Small intestine (tissue), 16 donors: ENCODE results near the gene SLC37A3. TPM values are rescaled to one million over a fixed set of nuclear protein-coding genes. Genes with fewer than 3 reads are reported as not detected.

Experiments used
- DNase-seq, 2 donors: peaks; one replicate each; pipeline versions ENCODE4 v3.0.0 to v3.0.0-alpha.2; 2013
- FAIRE-seq: peaks from 2 replicates; lab custom pipeline; 2012; peaks lifted over from hg19 to GRCh38; lab: Jason Lieb, UNC
- H3K27ac ChIP-seq, 3 donors: one replicate each; pipeline ENCODE4 v1.5.1; 2013; ENCODE audit warnings: low read length in 2 of 3, mild to moderate bottlenecking in 2 of 3, control low read depth in 1 of 3, inconsistent platforms in 1 of 3, low read depth in 1 of 3, moderate library complexity in 1 of 3
- H3K27me3 ChIP-seq, 3 donors: one replicate each; pipeline ENCODE4 v1.6.1; 2013; ENCODE audit warnings: low read length in 3 of 3, inconsistent platforms in 1 of 3; ENCODE audit not compliant: control insufficient read depth in 3 of 3, insufficient read depth in 3 of 3
- H3K36me3 ChIP-seq, 3 donors: one replicate each; pipeline ENCODE4 v1.6.1; 2013; ENCODE audit warnings: low read length in 3 of 3, inconsistent platforms in 1 of 3, low read depth in 1 of 3, mild to moderate bottlenecking in 1 of 3, moderate library complexity in 1 of 3; ENCODE audit not compliant: control insufficient read depth in 3 of 3, insufficient read depth in 2 of 3
- H3K4me1 ChIP-seq, 3 donors: one replicate each; pipeline ENCODE4 v1.6.1; 2013; ENCODE audit warnings: low read length in 2 of 3, inconsistent platforms in 1 of 3, low read depth in 1 of 3, mild to moderate bottlenecking in 1 of 3, moderate library complexity in 1 of 3; ENCODE audit not compliant: control insufficient read depth in 3 of 3, insufficient read depth in 2 of 3
- H3K4me3 ChIP-seq, 3 donors: one replicate each; pipeline ENCODE4 v1.5.1; 2013; ENCODE audit warnings: low read length in 3 of 3, control low read depth in 1 of 3, inconsistent platforms in 1 of 3, low read depth in 1 of 3, mild to moderate bottlenecking in 1 of 3, moderate library complexity in 1 of 3
- H3K9me3 ChIP-seq, 2 donors: one replicate each; pipeline ENCODE4 v1.6.1; 2013; ENCODE audit warnings: low read depth in 1 of 2, low read length in 1 of 2; ENCODE audit not compliant: control insufficient read depth in 2 of 2, insufficient read depth in 1 of 2
- WGBS, 3 donors: extraction: QIAGEN DNeasy Blood & Tissue Kit; methylation state at CpG; one replicate each; pipeline ENCODE4 v1.1.7; 2013; 5-methylcytosine and 5-hydroxymethylcytosine counted together
- long read RNA-seq, 10 donors: transcript quantifications; one replicate each; lab custom pipeline, GENCODE V29; 2026
- polyA plus RNA-seq, 4 donors: library from polyadenylated mRNA; stranded (reverse) in 3 of 4; unstranded in 1 of 4; fragments of 200-250 nt in 3 of 4; fragments of 120-200 nt in 1 of 4; gene quantifications; one replicate each; pipeline versions ENCODE4 v1.2.1 to v1.2.3, GENCODE V29; 2013
- donor health status: healthy with polysubstance abuse.
- donor health status: control.
- donor health status: control.
- donor health status: Bipolar disorder and iron deficiency.
- donor health status: healthy.

The SLC37A3 gene, protein sequence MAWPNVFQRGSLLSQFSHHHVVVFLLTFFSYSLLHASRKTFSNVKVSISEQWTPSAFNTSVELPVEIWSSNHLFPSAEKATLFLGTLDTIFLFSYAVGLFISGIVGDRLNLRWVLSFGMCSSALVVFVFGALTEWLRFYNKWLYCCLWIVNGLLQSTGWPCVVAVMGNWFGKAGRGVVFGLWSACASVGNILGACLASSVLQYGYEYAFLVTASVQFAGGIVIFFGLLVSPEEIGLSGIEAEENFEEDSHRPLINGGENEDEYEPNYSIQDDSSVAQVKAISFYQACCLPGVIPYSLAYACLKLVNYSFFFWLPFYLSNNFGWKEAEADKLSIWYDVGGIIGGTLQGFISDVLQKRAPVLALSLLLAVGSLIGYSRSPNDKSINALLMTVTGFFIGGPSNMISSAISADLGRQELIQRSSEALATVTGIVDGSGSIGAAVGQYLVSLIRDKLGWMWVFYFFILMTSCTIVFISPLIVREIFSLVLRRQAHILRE
- 10 to 100 TPM; 14.1 to 31.9 (median 17.8) TPM for polyA plus RNA-seq
- long read RNA-seq, donor 1, transcript SLC37A3-201 (15 exons, 3,349 nt): major isoform, 6 of 8 reads
- long read RNA-seq, donor 1, partial matches to known transcripts: 0 of 8 reads
- long read RNA-seq, donor 1, other reads (novel, unspliced or antisense): 0 of 8 reads
- long read RNA-seq, donor 2, partial matches to known transcripts: 0 of 2 reads
- long read RNA-seq, donor 2, other reads (novel, unspliced or antisense): 0 of 2 reads
- long read RNA-seq, donor 3, partial matches to known transcripts: 0 of 3 reads
- long read RNA-seq, donor 3, other reads (novel, unspliced or antisense): 0 of 3 reads
- long read RNA-seq, donor 4: 0 reads
- long read RNA-seq, donor 5: 0 reads
- long read RNA-seq, donor 6, partial matches to known transcripts: 0 of 1 reads
- long read RNA-seq, donor 6, other reads (novel, unspliced or antisense): 0 of 1 reads
- long read RNA-seq, donor 7, partial matches to known transcripts: 0 of 2 reads
- long read RNA-seq, donor 7, other reads (novel, unspliced or antisense): 0 of 2 reads
- long read RNA-seq, donor 8: 0 reads
- long read RNA-seq, donor 9, partial matches to known transcripts: 0 of 2 reads
- long read RNA-seq, donor 9, other reads (novel, unspliced or antisense): 0 of 2 reads
- long read RNA-seq, donor 10, partial matches to known transcripts: 0 of 2 reads
- long read RNA-seq, donor 10, other reads (novel, unspliced or antisense): 0 of 2 reads

GRCh38 chr7:140397784-140398750 is at the start of gene SLC37A3:
TSS of gene SLC37A3 (minus strand) at chr7:140398530. CDS start at chr7:140382526, 16,004 bp downstream.
- Histone ChIP-seq H3K27me3 (no peaks in the 10 kb centered on the region), H3K9me3 (no peaks in the 10 kb centered on the region), H3K4me1 (peaks cover 0 to 2% (median 0%) of the 10 kb centered on the region in 3 donors), H3K27ac (peak within 1 kb of the TSS; percentile 57 to 82 (median 69)), H3K4me3 (peak within 1 kb of the TSS; percentile 76 to 99 (median 81)), H3K36me3 (peaks cover 0 to 2% (median 0%) of the 10 kb centered on the region in 3 donors)
- peak; percentile 86 to 93 for DNase-seq
- FAIRE-seq: no peak
- WGBS, 3 donors: 0 to 1% (median 0%) methylated on average over 43 to 66 of the region's 66 CpGs

- no peaks in the 10 kb centered on the region for H3K27me3 ChIP-seq
- peaks cover 0 to 7% (median 3%) of the 10 kb centered on the region in 3 donors for H3K36me3 ChIP-seq
- DNase-seq (no peak), FAIRE-seq (no peak)
- H3K4me1 ChIP-seq: no peaks in the 10 kb centered on the region
- WGBS, 3 donors: 74 to 92% (median 87%) methylated on average over 7 of the region's 7 CpGs
- no peak overlapping the region for H3K27ac ChIP-seq
- no peak overlapping the region for H3K4me3 ChIP-seq
- H3K9me3 ChIP-seq: no peaks in the 10 kb centered on the region
Observed at GRCh38 chr7:140447841-140448240, 49.5 kb upstream of the SLC37A3 start.

GRCh38 chr7:140446467-140446866 is 48.1 kb upstream of the SLC37A3 start:
- Histone ChIP-seq H3K36me3 (peaks cover 0 to 7% (median 0%) of the 10 kb centered on the region in 3 donors), H3K4me1 (no peaks in the 10 kb centered on the region), H3K27ac (no peak overlapping the region), H3K4me3 (no peak overlapping the region), H3K27me3 (no peaks in the 10 kb centered on the region), H3K9me3 (no peaks in the 10 kb centered on the region)
- no peak for FAIRE-seq
- 86 to 97% (median 94%) methylated on average over 11 of the region's 11 CpGs for WGBS, 3 donors
- DNase-seq: no peak

- H3K4me3 ChIP-seq: no peak overlapping the region
- no peaks in the 10 kb centered on the region for H3K27me3 ChIP-seq
- no peak overlapping the region for H3K27ac ChIP-seq
- no peaks in the 10 kb centered on the region for H3K36me3 ChIP-seq
- no peak for DNase-seq
- H3K9me3 ChIP-seq: no peaks in the 10 kb centered on the region
- no peak for FAIRE-seq
- no peaks in the 10 kb centered on the region for H3K4me1 ChIP-seq
- 75 to 83% (median 83%) methylated on average over 2 of the region's 2 CpGs for WGBS, 3 donors
Observed at GRCh38 chr7:140441519-140441918, 43.2 kb upstream of the SLC37A3 start.

- DNase-seq (no peak), FAIRE-seq (no peak)
Observed at GRCh38 chr7:140440593-140440992, 42.3 kb upstream of the SLC37A3 start.

GRCh38 chr7:140439359-140439758 is 41.0 kb upstream of the SLC37A3 start:
- no peak overlapping the region for H3K4me3 ChIP-seq
- H3K27me3 ChIP-seq: peaks cover 0 to 4% (median 0%) of the 10 kb centered on the region in 3 donors
- no peaks in the 10 kb centered on the region for H3K36me3 ChIP-seq
- FAIRE-seq (no peak), DNase-seq (peak; percentile 31 to 62)
- no peaks in the 10 kb centered on the region for H3K4me1 ChIP-seq
- no peaks in the 10 kb centered on the region for H3K9me3 ChIP-seq
- H3K27ac ChIP-seq: no peak overlapping the region
- 31 to 68% (median 34%) methylated on average over 3 of the region's 3 CpGs for WGBS, 3 donors

More at GRCh38 chr7:140440593-140440992, 42.3 kb upstream of the SLC37A3 start:
- Histone ChIP-seq H3K36me3 (no peaks in the 10 kb centered on the region), H3K4me3 (no peak overlapping the region), H3K4me1 (no peaks in the 10 kb centered on the region), H3K27me3 (no peaks in the 10 kb centered on the region), H3K27ac (no peak overlapping the region), H3K9me3 (no peaks in the 10 kb centered on the region)
- 94 to 96% (median 95%) methylated on average over 3 of the region's 3 CpGs for WGBS, 3 donors

GRCh38 chr7:140435252-140435895 is 37.0 kb upstream of the SLC37A3 start:
- Histone ChIP-seq H3K36me3 (no peaks in the 10 kb centered on the region), H3K9me3 (no peaks in the 10 kb centered on the region), H3K4me1 (no peaks in the 10 kb centered on the region), H3K4me3 (peak overlapping the region in 1 of 3 donors; percentile 27), H3K27ac (no peak overlapping the region), H3K27me3 (peaks cover 0 to 4% (median 0%) of the 10 kb centered on the region in 3 donors)
- 52 to 57% (median 55%) methylated on average over 29 to 51 of the region's 51 CpGs for WGBS, 3 donors
- DNase-seq (no peak), FAIRE-seq (no peak)
